ENCODE measurements around the gene KNCN.

Gene KNCN

DNA sequence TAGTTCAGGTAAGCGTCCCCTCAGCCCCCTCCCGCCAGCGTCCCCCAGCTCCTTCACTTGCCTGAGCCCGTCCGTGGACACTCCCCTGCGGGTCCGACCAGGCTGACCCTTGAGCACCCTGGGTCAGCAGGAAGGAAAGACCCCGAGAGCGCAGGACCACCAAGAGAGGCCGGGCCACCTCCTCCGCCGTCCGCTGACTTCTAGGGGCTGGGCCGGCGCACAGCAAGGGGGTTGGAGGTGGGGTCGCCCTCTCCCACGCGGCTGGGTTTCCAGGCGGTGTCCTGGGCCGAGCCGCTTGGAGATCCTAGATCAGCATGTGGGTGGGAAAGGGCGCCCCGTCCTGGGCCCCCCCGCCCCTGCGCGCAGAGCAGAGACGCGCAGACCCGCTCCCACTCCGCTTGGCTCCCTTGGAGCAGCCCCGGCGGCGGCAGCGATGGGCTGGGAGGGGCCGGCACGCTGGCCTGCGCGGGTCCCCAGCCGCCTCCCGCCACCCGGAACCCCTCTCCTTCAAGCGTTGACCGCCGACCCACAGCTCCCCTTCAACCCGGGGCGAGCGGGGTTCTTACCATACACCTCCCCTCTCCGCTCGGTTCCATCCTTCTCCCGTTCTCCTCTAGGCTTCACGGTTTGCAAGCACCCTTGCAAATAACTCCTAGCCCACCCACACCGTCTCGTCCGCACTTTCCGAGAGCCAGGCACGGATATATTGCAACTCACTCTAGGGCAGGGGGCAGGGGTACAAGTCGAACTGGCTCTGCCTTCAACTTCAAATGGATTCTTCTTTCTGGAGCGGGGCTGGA lies 7.5 kb downstream of the KNCN start:
- H3K79me1 ChIP-seq (ENCODE audit: low read depth, low read length), result no peaks in the 10 kb centered on the region
- no peak overlapping the region for H3K14ac ChIP-seq (ENCODE audit: low read length)
- DNase-seq (ENCODE audit: low spot score), result no peak
- no peak overlapping the region for H3K4ac ChIP-seq (ENCODE audit: low read length)
- peaks cover 0 to 9% of the 10 kb centered on the region in 2 donors for H3K4me1 ChIP-seq (ENCODE audit: control insufficient read depth in 2 of 2, insufficient read depth in 1 of 2, low read depth in 1 of 2, low read length in 2 of 2)
- no peak overlapping the region for H3K27ac ChIP-seq (replicated peaks; ENCODE audit: low read length)
- peak overlapping the region; percentile 67 for H2AK5ac ChIP-seq (ENCODE audit: low read depth, low read length)
- H3K36me3 ChIP-seq (replicated peaks in 1 of 2; ENCODE audit: control insufficient read depth in 2 of 2, insufficient read depth in 2 of 2, low read length in 2 of 2), result no peaks in the 10 kb centered on the region
- no peak overlapping the region for H4K91ac ChIP-seq (ENCODE audit: low read depth, low read length, poor library complexity)
- H2AFZ ChIP-seq (ENCODE audit: low read length), result peak overlapping the region; percentile 61
- H3K18ac ChIP-seq (ENCODE audit: low read length), result peak overlapping the region; percentile 92
- no peak overlapping the region for H3K9ac ChIP-seq (ENCODE audit: low read depth, low read length, poor library complexity)
- H3K27me3 ChIP-seq (ENCODE audit: control insufficient read depth in 3 of 3, insufficient read depth in 3 of 3, low read depth in 1 of 3, low read length in 3 of 3), result peaks cover 13 to 88% (median 47%) of the 10 kb centered on the region in 3 experiments
- no peak overlapping the region for H2BK15ac ChIP-seq (ENCODE audit: low read length)
- H3K4me2 ChIP-seq (ENCODE audit: insufficient read depth, low read length, poor library complexity, severe bottlenecking), result peak overlapping the region; percentile 78
- no peak overlapping the region for H2BK12ac ChIP-seq (ENCODE audit: low read length)
- H3K23ac ChIP-seq (ENCODE audit: low read depth, low read length, poor library complexity), result peak overlapping the region; percentile 85
- H2BK5ac ChIP-seq (ENCODE audit: low read length), result no peak overlapping the region
- H4K8ac ChIP-seq (ENCODE audit: low read depth, low read length), result no peak overlapping the region
- peaks cover 0 to 5% of the 10 kb centered on the region in 2 donors for H3K9me3 ChIP-seq (replicated peaks in 1 of 2; ENCODE audit: control insufficient read depth in 2 of 2, insufficient read depth in 1 of 2, low read depth in 1 of 2, low read length in 2 of 2)
- H3K4me3 ChIP-seq (ENCODE audit: low read length in 2 of 2), result peak overlapping the region in 1 of 2 donors; percentile 52
- no peak overlapping the region for H2BK120ac ChIP-seq (ENCODE audit: low read depth, low read length)
- no CpG with 5 or more reads among the region's 58 CpGs for WGBS, 2 donors (ENCODE audit: extremely low coverage in 2 of 2, insufficient read length in 2 of 2, insufficient replicate concordance in 1 of 2)

- Histone ChIP-seq H4K91ac (ENCODE audit: low read depth, low read length, poor library complexity) (no peak overlapping the region), H3K27me3 (ENCODE audit: control insufficient read depth in 3 of 3, insufficient read depth in 3 of 3, low read depth in 1 of 3, low read length in 3 of 3) (peaks cover 13 to 93% (median 47%) of the 10 kb centered on the region in 3 experiments), H2AK5ac (ENCODE audit: low read depth, low read length) (peak overlapping the region; percentile 67), H3K4me3 (ENCODE audit: low read length in 2 of 2) (no peak overlapping the region), H3K14ac (ENCODE audit: low read length) (no peak overlapping the region), H2BK15ac (ENCODE audit: low read length) (no peak overlapping the region), H3K27ac (replicated peaks; ENCODE audit: low read length) (no peak overlapping the region), H2AFZ (ENCODE audit: low read length) (no peak overlapping the region), H3K79me1 (ENCODE audit: low read depth, low read length) (no peaks in the 10 kb centered on the region), H3K36me3 (replicated peaks in 1 of 2; ENCODE audit: control insufficient read depth in 2 of 2, insufficient read depth in 2 of 2, low read length in 2 of 2) (no peaks in the 10 kb centered on the region), H3K4me2 (ENCODE audit: insufficient read depth, low read length, poor library complexity, severe bottlenecking) (peak overlapping the region; percentile 78), H2BK120ac (ENCODE audit: low read depth, low read length) (no peak overlapping the region), H3K9ac (ENCODE audit: low read depth, low read length, poor library complexity) (no peak overlapping the region), H3K4me1 (ENCODE audit: control insufficient read depth in 2 of 2, insufficient read depth in 1 of 2, low read depth in 1 of 2, low read length in 2 of 2) (peaks cover 0 to 9% of the 10 kb centered on the region in 2 donors), H4K8ac (ENCODE audit: low read depth, low read length) (no peak overlapping the region), H2BK12ac (ENCODE audit: low read length) (no peak overlapping the region), H3K9me3 (replicated peaks in 1 of 2; ENCODE audit: control insufficient read depth in 2 of 2, insufficient read depth in 1 of 2, low read depth in 1 of 2, low read length in 2 of 2) (peaks cover 0 to 5% of the 10 kb centered on the region in 2 donors), H3K4ac (ENCODE audit: low read length) (no peak overlapping the region), H3K23ac (ENCODE audit: low read depth, low read length, poor library complexity) (peak overlapping the region; percentile 85), H3K18ac (ENCODE audit: low read length) (no peak overlapping the region), H2BK5ac (ENCODE audit: low read length) (no peak overlapping the region)
- WGBS, 2 donors (ENCODE audit: extremely low coverage in 2 of 2, insufficient read length in 2 of 2, insufficient replicate concordance in 1 of 2), result no CpG with 5 or more reads among the region's 7 CpGs
- no peak for DNase-seq (ENCODE audit: low spot score)
Observed at GRCh38 chr1:46543382-46543760, 8.1 kb downstream of the KNCN start.

- H3K14ac ChIP-seq (ENCODE audit: low read length), result no peak overlapping the region
- no CpG with 5 or more reads among the region's 9 CpGs for WGBS, 2 donors (ENCODE audit: extremely low coverage in 2 of 2, insufficient read length in 2 of 2, insufficient replicate concordance in 1 of 2)
- H3K4me2 ChIP-seq (ENCODE audit: insufficient read depth, low read length, poor library complexity, severe bottlenecking), result no peak overlapping the region
- H3K79me1 ChIP-seq (ENCODE audit: low read depth, low read length), result no peaks in the 10 kb centered on the region
- H2AK5ac ChIP-seq (ENCODE audit: low read depth, low read length), result no peak overlapping the region
- H3K4ac ChIP-seq (ENCODE audit: low read length), result no peak overlapping the region
- no peak overlapping the region for H4K91ac ChIP-seq (ENCODE audit: low read depth, low read length, poor library complexity)
- H3K23ac ChIP-seq (ENCODE audit: low read depth, low read length, poor library complexity), result no peak overlapping the region
- no peak overlapping the region for H3K4me3 ChIP-seq (ENCODE audit: low read length in 2 of 2)
- H2BK12ac ChIP-seq (ENCODE audit: low read length), result no peak overlapping the region
- peaks cover 0 to 9% of the 10 kb centered on the region in 2 donors for H3K4me1 ChIP-seq (ENCODE audit: control insufficient read depth in 2 of 2, insufficient read depth in 1 of 2, low read depth in 1 of 2, low read length in 2 of 2)
- H3K9me3 ChIP-seq (replicated peaks in 1 of 2; ENCODE audit: control insufficient read depth in 2 of 2, insufficient read depth in 1 of 2, low read depth in 1 of 2, low read length in 2 of 2), result peaks cover 7 to 14% of the 10 kb centered on the region in 2 donors
- peaks cover 13 to 93% (median 36%) of the 10 kb centered on the region in 3 experiments for H3K27me3 ChIP-seq (ENCODE audit: control insufficient read depth in 3 of 3, insufficient read depth in 3 of 3, low read depth in 1 of 3, low read length in 3 of 3)
- no peak overlapping the region for H2BK15ac ChIP-seq (ENCODE audit: low read length)
- DNase-seq (ENCODE audit: low spot score), result no peak
- H4K8ac ChIP-seq (ENCODE audit: low read depth, low read length), result no peak overlapping the region
- peak overlapping the region; percentile 39 for H2BK120ac ChIP-seq (ENCODE audit: low read depth, low read length)
- no peak overlapping the region for H2BK5ac ChIP-seq (ENCODE audit: low read length)
- H3K36me3 ChIP-seq (replicated peaks in 1 of 2; ENCODE audit: control insufficient read depth in 2 of 2, insufficient read depth in 2 of 2, low read length in 2 of 2), result no peaks in the 10 kb centered on the region
- H2AFZ ChIP-seq (ENCODE audit: low read length), result no peak overlapping the region
- no peak overlapping the region for H3K9ac ChIP-seq (ENCODE audit: low read depth, low read length, poor library complexity)
- peak overlapping the region; percentile 51 for H3K18ac ChIP-seq (ENCODE audit: low read length)
- H3K27ac ChIP-seq (replicated peaks; ENCODE audit: low read length), result no peak overlapping the region
Observed at GRCh38 chr1:46539972-46540371, 11.5 kb downstream of the KNCN start.

GRCh38 chr1:46538147-46538546 lies 13.3 kb downstream of the KNCN start:
- H3K4ac ChIP-seq (ENCODE audit: low read length), result no peak overlapping the region
- no peak overlapping the region for H2AFZ ChIP-seq (ENCODE audit: low read length)
- no peak overlapping the region for H4K8ac ChIP-seq (ENCODE audit: low read depth, low read length)

More at GRCh38 chr1:46538147-46538546, 13.3 kb downstream of the KNCN start:
- Histone ChIP-seq H3K14ac (ENCODE audit: low read length) (no peak overlapping the region), H3K27ac (replicated peaks; ENCODE audit: low read length) (no peak overlapping the region), H3K9ac (ENCODE audit: low read depth, low read length, poor library complexity) (no peak overlapping the region), H2BK5ac (ENCODE audit: low read length) (no peak overlapping the region), H4K91ac (ENCODE audit: low read depth, low read length, poor library complexity) (no peak overlapping the region), H2BK120ac (ENCODE audit: low read depth, low read length) (no peak overlapping the region), H2AK5ac (ENCODE audit: low read depth, low read length) (no peak overlapping the region), H3K9me3 (replicated peaks in 1 of 2; ENCODE audit: control insufficient read depth in 2 of 2, insufficient read depth in 1 of 2, low read depth in 1 of 2, low read length in 2 of 2) (peaks cover 2 to 14% of the 10 kb centered on the region in 2 donors), H3K27me3 (ENCODE audit: control insufficient read depth in 3 of 3, insufficient read depth in 3 of 3, low read depth in 1 of 3, low read length in 3 of 3) (peaks cover 4 to 93% (median 33%) of the 10 kb centered on the region in 3 experiments), H3K18ac (ENCODE audit: low read length) (no peak overlapping the region), H3K23ac (ENCODE audit: low read depth, low read length, poor library complexity) (no peak overlapping the region), H3K4me3 (ENCODE audit: low read length in 2 of 2) (no peak overlapping the region), H3K36me3 (replicated peaks in 1 of 2; ENCODE audit: control insufficient read depth in 2 of 2, insufficient read depth in 2 of 2, low read length in 2 of 2) (no peaks in the 10 kb centered on the region), H2BK15ac (ENCODE audit: low read length) (no peak overlapping the region), H2BK12ac (ENCODE audit: low read length) (no peak overlapping the region), H3K4me2 (ENCODE audit: insufficient read depth, low read length, poor library complexity, severe bottlenecking) (no peak overlapping the region), H3K4me1 (ENCODE audit: control insufficient read depth in 2 of 2, insufficient read depth in 1 of 2, low read depth in 1 of 2, low read length in 2 of 2) (peaks cover 0 to 2% of the 10 kb centered on the region in 2 donors), H3K79me1 (ENCODE audit: low read depth, low read length) (no peaks in the 10 kb centered on the region)
- WGBS, 2 donors (ENCODE audit: extremely low coverage in 2 of 2, insufficient read length in 2 of 2, insufficient replicate concordance in 1 of 2), result no CpG with 5 or more reads among the region's 2 CpGs
- DNase-seq (ENCODE audit: low spot score), result no peak
